DMS53 treated with DMSO at 0.1 percent for 48 hours (cell line): ENCODE measurements around the gene TNS1.

Experiments used
- DNase-seq: peaks from one replicate; lab custom pipeline; 2025; ENCODE audit not compliant: unreplicated experiment; lab: John Stamatoyannopoulos, UW

TNS1 gene

GRCh38 chr2:217752714-217753459 lies 249.9 kb downstream of the TNS1 start:
- DNase-seq, result no peak

- DNase-seq, result no peak
Measured at GRCh38 chr2:217751952-217752351, 250.8 kb downstream of the TNS1 start.

- DNase-seq, result no peak
Measured at GRCh38 chr2:217751192-217751591, 251.6 kb downstream of the TNS1 start.
